ENCODE data around the gene DTX1.
A peak's percentile ranks its signal among the peaks of the same experiment; 100 is the strongest.

The DTX1 gene

GRCh38 chr12:113055594-113056380 lies 743 bp upstream of the DTX1 start:
- DNase-seq, result no peak

- no peak for DNase-seq
Measured at GRCh38 chr12:113056381-113056630, 224 bp upstream of the DTX1 start.

- no peak for DNase-seq
Measured at GRCh38 chr12:113057565-113058485, 1.3 kb downstream of the DTX1 start.

- DNase-seq, result no peak
Measured at GRCh38 chr12:113058553-113058952, 2.0 kb downstream of the DTX1 start.

- no peak for DNase-seq
Measured at GRCh38 chr12:113059071-113059595, 2.6 kb downstream of the DTX1 start.

GRCh38 chr12:113060336-113060960 lies 3.9 kb downstream of the DTX1 start:
- no peak for DNase-seq

- peak in 2 of 3 experiments; percentile 56 to 78 for DNase-seq
Measured at GRCh38 chr12:113061061-113061694, 4.6 kb downstream of the DTX1 start.

- DNase-seq, result peak in 2 of 3 experiments; percentile 19 to 36
Measured at GRCh38 chr12:113062502-113063395, 6.2 kb downstream of the DTX1 start.

GRCh38 chr12:113063396-113064350 lies 7.1 kb downstream of the DTX1 start:
- no peak for DNase-seq

- DNase-seq, result no peak
Measured at GRCh38 chr12:113064395-113065125, 8.0 kb downstream of the DTX1 start.

- peak; percentile 30 to 91 (median 80) for DNase-seq
Measured at GRCh38 chr12:113065126-113066007, 8.8 kb downstream of the DTX1 start.

- peak in 1 of 3 experiments; percentile 20 for DNase-seq
Measured at GRCh38 chr12:113066813-113067400, 10.4 kb downstream of the DTX1 start.

GRCh38 chr12:113067987-113068935 lies 11.7 kb downstream of the DTX1 start:
- DNase-seq, result no peak

- DNase-seq, result peak in 2 of 3 experiments; percentile 29 to 52
Measured at GRCh38 chr12:113069149-113069548, 12.6 kb downstream of the DTX1 start.

- DNase-seq, result peak in 1 of 3 experiments; percentile 24
Measured at GRCh38 chr12:113069751-113070116, 13.2 kb downstream of the DTX1 start.

- DNase-seq, result no peak
Measured at GRCh38 chr12:113070117-113070906, 13.8 kb downstream of the DTX1 start.
